Stimulated activated CD8-positive, alpha-beta memory T cell treated with anti-CD3 and anti-CD28 coated beads, Interleukin-15, amount 100 ng/mL, for 1 hour (primary cell): ENCODE data around the gene TMEM138.

Experiments used
- DNase-seq: peaks from one replicate; pipeline ENCODE4 v3.0.0-alpha.2; 2020; ENCODE audit warnings: low read depth

Gene TMEM138

DNA sequence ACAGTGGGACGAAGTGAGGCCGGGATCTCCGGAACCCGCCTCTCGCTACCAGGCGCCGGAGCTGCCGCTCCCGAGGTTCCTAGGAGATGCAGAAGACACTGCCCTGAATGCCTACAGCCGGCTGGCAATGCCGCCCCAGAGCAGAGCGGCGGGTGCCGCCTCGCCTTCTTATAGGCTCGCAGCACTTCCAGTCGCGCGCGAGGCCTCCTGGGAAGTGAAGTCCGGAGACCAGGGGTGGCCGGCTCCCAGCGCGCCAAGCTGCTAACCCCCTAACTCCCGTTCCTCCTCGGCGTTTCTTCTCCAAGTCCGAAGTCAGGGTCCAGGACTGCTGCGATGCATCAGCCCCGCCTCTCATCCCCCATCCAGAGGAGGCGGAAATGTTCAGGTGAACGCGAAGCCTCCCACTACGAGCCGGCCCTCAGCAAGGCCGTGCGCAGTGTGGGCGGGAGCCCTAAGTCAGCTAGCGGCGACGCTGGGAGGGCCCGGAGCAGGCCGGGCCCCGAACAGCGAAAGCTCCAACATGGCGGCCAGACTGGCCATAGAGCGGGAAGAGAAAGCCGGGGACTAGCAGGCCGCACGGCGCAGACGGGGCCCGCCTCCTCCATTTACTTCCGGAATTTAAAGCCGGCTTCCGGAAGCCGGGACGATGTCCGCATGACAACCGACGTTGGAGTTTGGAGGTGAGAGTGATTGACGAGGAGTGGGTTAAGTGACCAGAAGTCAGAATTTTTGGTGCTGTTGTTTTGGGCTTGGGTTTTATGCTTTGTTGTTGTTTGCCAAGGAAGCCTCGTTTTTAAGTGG, at the start of gene TMEM138, which contains the start of gene CYB561A3:
Gene TMEM138, plus strand, starts transcription at position 634 of the 801 bp plus-strand sequence. CDS start 2,017 bp downstream, outside the sequence.
Gene CYB561A3, minus strand, starts transcription at position 142 of the 801 bp plus-strand sequence. CDS start 5,169 bp downstream, outside the sequence.
- peak; percentile 67 for DNase-seq

GRCh38 chr11:61315260-61315659, 46.9 kb upstream of the TMEM138 start:
- no peak for DNase-seq

- no peak for DNase-seq
Observed at GRCh38 chr11:61325649-61326414, 36.3 kb upstream of the TMEM138 start.

GRCh38 chr11:61327669-61328071, 34.5 kb upstream of the TMEM138 start:
- DNase-seq = no peak

DNA sequence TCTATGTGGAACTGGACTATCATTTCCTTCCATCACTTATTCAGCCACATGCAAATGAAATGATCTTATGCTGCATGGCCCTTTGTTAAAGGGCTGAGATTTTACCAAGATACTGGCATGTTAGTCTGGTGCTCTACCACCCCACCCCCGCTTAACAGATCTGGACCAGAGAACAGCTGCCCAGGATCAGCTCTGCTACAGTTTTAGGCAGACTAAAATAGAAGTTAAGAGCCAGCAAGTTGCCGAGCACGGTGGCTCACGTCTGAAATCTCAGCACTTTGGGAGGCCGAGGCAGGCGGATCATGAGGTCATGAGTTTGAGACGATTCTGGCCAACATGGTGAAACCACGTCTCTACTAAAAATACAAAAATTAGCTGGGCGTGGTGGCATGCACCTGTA, 33.8 kb upstream of the TMEM138 start:
- no peak for DNase-seq

- no peak for DNase-seq
Observed at GRCh38 chr11:61329871-61330270, 32.3 kb upstream of the TMEM138 start.

DNA sequence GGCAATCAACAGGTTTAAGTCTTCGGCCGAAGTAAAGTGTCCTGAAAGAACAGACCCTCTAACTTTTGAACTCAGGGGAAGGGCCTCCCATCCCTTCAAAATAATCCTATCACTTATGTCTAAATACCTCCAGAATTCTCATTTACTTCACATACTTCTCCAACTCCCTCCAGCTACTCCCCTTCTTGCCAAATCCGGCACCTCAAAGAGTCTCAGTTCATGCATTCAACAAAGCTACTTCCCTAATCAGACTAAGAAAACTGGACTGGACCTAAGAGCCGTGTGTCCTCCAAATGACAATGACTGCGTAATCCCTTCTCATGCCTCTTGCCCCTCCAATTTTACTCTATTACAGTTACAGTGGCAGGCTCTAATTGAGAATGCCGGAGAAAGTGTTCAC, 30.5 kb upstream of the TMEM138 start:
- no peak for DNase-seq

GRCh38 chr11:61332281-61332796, 29.8 kb upstream of the TMEM138 start:
- DNase-seq = no peak

GRCh38 chr11:61332797-61333549, 29.2 kb upstream of the TMEM138 start, which contains the start of the genes DDB1 and TKFC:
Gene DDB1, minus strand, starts transcription at chr11:61333105. Its CDS starts 137 bp downstream, at chr11:61332968.
Gene TKFC, plus strand, starts transcription at chr11:61333228. Its CDS starts 1,501 bp downstream, at chr11:61334729.
- peak; percentile 90 for DNase-seq

DNA sequence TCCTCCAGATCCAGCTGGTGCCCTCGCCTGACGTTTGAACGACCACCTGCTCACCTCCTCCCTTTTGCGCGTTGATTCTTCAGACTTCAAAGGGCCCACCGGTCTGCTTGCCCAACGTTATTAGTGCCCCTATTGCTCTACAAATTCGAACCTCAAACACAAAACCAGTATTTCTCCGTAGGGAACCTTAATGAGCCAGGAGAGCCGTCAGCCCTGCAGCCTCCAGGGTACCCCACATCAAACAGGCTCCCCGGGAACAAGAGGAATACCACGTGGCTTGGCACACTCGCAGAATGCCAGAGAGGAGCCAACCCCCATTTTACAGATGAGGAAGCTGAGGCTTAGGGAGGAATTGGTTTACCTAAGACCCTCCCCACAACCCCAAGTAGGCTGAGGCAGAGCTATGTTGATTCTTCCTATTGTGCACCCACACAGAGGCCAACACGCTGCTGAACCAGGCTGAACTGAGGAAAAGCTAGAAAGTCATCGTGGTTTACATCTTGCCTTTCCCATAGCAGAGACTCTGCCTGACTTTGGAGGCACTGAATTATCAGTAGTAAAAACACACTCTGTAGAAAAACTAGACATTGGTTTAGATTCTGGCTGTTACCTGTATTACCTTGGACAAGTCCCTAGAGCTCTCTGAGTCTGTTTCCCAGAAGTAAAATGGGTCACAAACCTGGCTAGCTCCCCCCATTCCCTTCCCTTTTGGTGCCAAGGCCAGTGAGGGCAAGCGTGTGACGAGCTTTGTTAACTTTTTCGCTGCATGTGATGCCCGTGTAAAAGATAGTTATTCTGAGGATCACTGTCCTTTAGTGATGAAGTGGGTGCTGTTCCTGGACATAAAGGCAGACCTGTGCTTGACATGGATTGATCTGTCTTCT, 28.4 kb upstream of the TMEM138 start:
- no peak for DNase-seq

- DNase-seq = no peak
Observed at GRCh38 chr11:61334434-61335354, 27.5 kb upstream of the TMEM138 start.

- DNase-seq = no peak
Observed at GRCh38 chr11:61335355-61335710, 26.8 kb upstream of the TMEM138 start.

GRCh38 chr11:61336171-61336935, 25.8 kb upstream of the TMEM138 start:
- peak; percentile 50 for DNase-seq

DNA sequence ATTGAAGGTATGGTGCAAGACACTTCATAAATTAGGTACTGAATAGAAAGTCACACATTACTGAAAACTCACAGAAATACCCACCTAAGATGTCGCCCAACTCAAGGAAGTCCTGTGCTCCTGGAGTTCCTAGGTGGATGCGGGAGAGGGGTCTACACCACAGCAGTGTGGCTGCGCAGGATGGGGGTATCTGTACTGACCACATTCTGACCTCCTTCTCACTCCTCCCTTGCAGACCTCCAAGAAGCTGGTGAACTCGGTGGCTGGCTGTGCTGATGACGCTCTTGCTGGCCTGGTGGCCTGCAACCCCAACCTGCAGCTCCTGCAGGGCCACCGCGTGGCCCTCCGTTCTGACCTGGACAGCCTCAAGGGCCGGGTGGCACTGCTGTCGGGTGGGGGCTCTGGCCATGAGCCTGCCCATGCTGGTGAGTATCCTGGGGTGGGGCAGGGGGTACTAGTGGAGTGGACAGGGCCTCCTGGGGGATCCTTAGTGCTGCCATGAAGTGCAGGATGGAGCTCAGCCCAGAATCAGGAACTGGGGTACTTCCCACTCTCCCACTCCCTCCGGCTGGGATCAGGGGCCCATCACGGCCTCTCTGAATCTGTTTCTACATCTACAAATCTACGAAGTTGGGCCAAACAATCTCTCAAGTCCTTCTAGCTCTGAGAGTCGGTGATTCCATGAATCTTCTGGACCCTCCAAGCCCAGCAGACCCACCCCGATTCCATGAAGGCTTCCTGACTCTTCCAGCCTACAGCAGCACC, 24.3 kb upstream of the TMEM138 start:
- DNase-seq = no peak

GRCh38 chr11:61338783-61339489, 23.2 kb upstream of the TMEM138 start:
- no peak for DNase-seq

DNA sequence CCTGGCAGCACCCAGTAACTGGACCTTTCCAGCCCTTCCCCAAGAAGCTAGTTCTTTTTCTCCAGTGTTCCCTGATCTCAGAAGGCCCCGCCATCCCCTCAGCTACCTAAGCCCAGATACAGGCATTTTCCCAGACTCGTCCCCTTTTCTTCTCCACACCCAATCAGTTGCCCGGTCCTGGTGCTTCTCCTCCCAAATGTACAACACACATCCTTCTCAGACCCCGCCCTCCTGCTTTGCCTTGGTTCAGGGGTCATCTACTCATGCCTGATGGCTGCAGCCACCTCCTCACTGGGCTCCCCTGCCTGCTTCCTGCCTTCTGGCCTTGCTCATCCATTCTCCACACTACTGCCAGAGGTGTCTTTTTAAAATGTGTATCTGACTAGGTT, 22.7 kb upstream of the TMEM138 start:
- DNase-seq = no peak

DNA sequence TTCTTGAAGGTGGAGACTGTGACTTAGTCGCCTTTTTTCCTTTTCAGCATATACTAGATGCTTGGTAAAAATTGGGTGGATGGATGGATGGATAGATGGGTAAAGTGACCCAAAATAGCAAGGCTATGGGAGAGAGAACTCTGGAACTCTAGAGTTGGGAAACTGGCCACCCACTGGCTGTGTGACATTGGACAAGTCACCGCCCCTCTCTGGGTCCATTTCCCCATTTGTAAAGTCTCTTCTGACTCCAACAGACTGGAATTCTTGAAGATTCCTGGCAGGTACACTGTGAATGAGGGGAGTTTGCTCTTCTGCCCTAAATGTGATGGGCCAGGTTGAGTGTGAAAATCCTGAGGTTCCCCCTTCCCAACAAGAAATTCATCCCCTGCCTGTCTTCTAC, 21.2 kb upstream of the TMEM138 start:
- no peak for DNase-seq

DNA sequence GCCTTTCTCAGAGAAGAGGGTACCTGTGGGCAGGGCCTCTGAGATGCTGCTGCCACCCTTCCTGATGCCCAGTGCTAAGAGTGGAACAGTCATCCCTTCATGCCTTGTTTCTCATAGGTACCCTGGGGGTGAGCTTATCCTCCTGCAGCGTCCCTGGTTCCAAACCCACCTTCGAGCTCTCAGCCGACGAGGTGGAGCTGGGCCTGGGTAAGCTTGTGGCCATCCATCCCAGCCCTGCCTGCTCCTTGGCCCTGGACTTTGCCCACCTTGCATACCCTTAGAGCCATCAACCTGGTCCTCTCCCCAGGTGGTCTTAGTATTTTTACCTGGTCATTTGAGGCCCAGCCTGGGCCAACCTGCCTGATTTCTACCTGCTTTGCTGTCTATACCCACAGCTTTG, 20.5 kb upstream of the TMEM138 start:
- DNase-seq = no peak
